A673 (cell line): ENCODE data around the gene SMIM15. TPM values are rescaled to one million over a fixed set of nuclear protein-coding genes. Genes with fewer than 3 reads are reported as not detected.

Experiments used
- BruUV-seq: library from RNA; stranded (reverse); fragments of 400-500 nt; replicated peaks from 2 replicates; lab custom pipeline; 2021; lab: Mats Ljungman, UMichigan
- CTCF ChIA-PET: fragments of 300-600 bp; sonication (Branson Sonifier 250); formaldehyde crosslinking; loops from one replicate; lab custom pipeline; 2022; ENCODE audit warnings: antibody characterized with exemption; lab: Charles Lee
- POLR2A ChIA-PET: fragments of 300-600 bp; sonication (Branson Sonifier 250); formaldehyde crosslinking; loops from one replicate; lab custom pipeline; 2022; ENCODE audit warnings: antibody characterized with exemption; ENCODE audit not compliant: low non-redundant PET; lab: Charles Lee
- DNase-seq: peaks from one replicate; pipeline ENCODE4 v3.0.0-alpha.2; 2015; ENCODE audit warnings: low spot score
- H3K27ac ChIP-seq: fragments of 200-600 bp; sonication (generic); 2 replicates; pipeline ENCODE4 v1.5.1; 2016; ENCODE audit warnings: mixed run types, low read depth, mild to moderate bottlenecking, mixed read lengths, antibody characterized with exemption, low read length; ENCODE audit not compliant: poor library complexity, severe bottlenecking
- H3K27me3 ChIP-seq: fragments of 200-600 bp; sonication (generic); replicated peaks from 2 replicates; pipeline ENCODE4 v1.6.1; 2017; ENCODE audit warnings: mixed run types, low read depth, mild to moderate bottlenecking, mixed read lengths, antibody characterized with exemption, low read length; ENCODE audit not compliant: insufficient read depth, poor library complexity
- H3K36me3 ChIP-seq: fragments of 200-600 bp; sonication (generic); 2 replicates; pipeline ENCODE4 v1.6.1; 2016; ENCODE audit warnings: mixed run types, mild to moderate bottlenecking, mixed read lengths, antibody characterized with exemption, low read length; ENCODE audit not compliant: insufficient read depth, poor library complexity, severe bottlenecking
- H3K4me1 ChIP-seq: fragments of 200-600 bp; sonication (generic); 2 replicates; pipeline ENCODE4 v1.6.1; 2017; ENCODE audit warnings: mixed run types, mild to moderate bottlenecking, mixed read lengths, antibody characterized with exemption, low read length; ENCODE audit not compliant: insufficient read depth, poor library complexity, severe bottlenecking
- H3K4me3 ChIP-seq: fragments of 200-600 bp; sonication (generic); 2 replicates; pipeline ENCODE4 v1.5.1; 2016; ENCODE audit warnings: low read depth, mixed run types, mild to moderate bottlenecking, mixed read lengths, low read length; ENCODE audit not compliant: poor library complexity, severe bottlenecking
- H3K9me3 ChIP-seq: fragments of 200-600 bp; sonication (generic); 2 replicates; pipeline ENCODE4 v1.6.1; 2016; ENCODE audit warnings: mixed run types, low read depth, mild to moderate bottlenecking, mixed read lengths, antibody characterized with exemption, low read length; ENCODE audit not compliant: poor library complexity, severe bottlenecking
- EZH2 ChIP-seq: fragments of 200-600 bp; sonication (generic); IDR thresholded peaks from 2 replicates; pipeline ENCODE4 v1.6.1; 2017; ENCODE audit warnings: borderline replicate concordance, low read depth, mild to moderate bottlenecking, mixed read lengths, antibody characterized with exemption, low read length; ENCODE audit not compliant: poor library complexity, severe bottlenecking
- intact Hi-C: fragments of 100-400 bp; cut with micrococcal nuclease; formaldehyde crosslinking; loops from one replicate; pipeline ENCODE4 v1.10.0; 2022; ENCODE audit not compliant: unreplicated experiment
- total RNA-seq: library from RNA; stranded (reverse); gene quantifications from 2 replicates; pipeline ENCODE4 v1.2.3, GENCODE V29; 2021
- TF ChIP-seq, protein P1 (sequence below): fragments of 300-800, 200-600 bp; sonication (generic); conservative IDR thresholded peaks from 2 replicates; pipeline ENCODE4 v1.5.1; 2017; ENCODE audit warnings: low read depth, mild to moderate bottlenecking, antibody characterized with exemption, low read length, moderate library complexity, mixed read lengths

The SMIM15 gene
- total RNA-seq, 1 experiment from 2014 or later: 93.5 TPM

DNA sequence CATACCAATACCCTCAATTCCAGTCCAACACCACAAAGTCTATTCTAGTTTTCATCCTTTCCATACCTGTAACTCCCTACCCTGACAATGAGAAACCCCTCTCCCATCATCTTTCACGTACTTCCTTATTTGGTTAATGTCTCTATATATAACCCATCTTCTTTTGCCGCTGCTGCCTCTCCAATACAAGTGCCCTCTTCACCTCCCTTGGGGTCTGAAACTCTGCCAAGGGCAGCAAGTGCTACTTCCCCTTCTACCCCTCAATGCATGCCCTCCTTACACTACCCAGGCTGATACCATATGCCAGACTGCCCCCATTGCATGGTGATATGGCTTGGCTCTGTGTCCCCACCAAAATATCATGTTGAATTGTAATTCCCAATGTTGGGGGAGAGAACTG lies 24.4 kb upstream of the SMIM15 start:
- Histone ChIP-seq H3K9me3 (no peaks in the 10 kb centered on the region), H3K27me3 (no peaks in the 10 kb centered on the region), H3K4me3 (no peak overlapping the region), H3K27ac (no peak overlapping the region), H3K36me3 (no peaks in the 10 kb centered on the region), H3K4me1 (no peaks in the 10 kb centered on the region)
- no peak for TF ChIP-seq EZH2
- TF ChIP-seq, protein P1, sequence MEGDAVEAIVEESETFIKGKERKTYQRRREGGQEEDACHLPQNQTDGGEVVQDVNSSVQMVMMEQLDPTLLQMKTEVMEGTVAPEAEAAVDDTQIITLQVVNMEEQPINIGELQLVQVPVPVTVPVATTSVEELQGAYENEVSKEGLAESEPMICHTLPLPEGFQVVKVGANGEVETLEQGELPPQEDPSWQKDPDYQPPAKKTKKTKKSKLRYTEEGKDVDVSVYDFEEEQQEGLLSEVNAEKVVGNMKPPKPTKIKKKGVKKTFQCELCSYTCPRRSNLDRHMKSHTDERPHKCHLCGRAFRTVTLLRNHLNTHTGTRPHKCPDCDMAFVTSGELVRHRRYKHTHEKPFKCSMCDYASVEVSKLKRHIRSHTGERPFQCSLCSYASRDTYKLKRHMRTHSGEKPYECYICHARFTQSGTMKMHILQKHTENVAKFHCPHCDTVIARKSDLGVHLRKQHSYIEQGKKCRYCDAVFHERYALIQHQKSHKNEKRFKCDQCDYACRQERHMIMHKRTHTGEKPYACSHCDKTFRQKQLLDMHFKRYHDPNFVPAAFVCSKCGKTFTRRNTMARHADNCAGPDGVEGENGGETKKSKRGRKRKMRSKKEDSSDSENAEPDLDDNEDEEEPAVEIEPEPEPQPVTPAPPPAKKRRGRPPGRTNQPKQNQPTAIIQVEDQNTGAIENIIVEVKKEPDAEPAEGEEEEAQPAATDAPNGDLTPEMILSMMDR: no peak
- no peak for DNase-seq
- BruUV-seq: no TSS peak
- intact Hi-C loops: no loop called here
- CTCF ChIA-PET: no interaction called here
- POLR2A ChIA-PET: no interaction called here

DNA sequence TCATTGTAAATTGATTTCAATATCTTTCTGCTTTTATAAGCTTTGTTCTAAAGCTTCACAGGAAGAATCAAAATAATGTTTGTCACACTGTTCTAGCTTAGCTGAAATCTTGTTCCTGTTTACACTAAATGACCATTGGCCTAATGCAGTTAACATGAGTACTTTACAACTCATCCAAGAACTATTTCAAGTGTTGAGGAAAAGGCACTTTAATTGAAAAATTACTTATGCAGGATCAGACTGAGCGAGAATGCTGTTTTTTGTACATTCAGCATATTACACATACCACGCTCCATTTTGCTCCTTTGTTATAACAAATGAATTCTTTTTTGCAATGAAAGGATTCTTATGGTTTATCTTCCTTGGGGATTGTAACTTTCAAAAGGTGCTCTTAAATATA lies 22.4 kb upstream of the SMIM15 start:
- BruUV-seq: no TSS peak
- DNase-seq: peak; percentile 59
- H3K27ac ChIP-seq: no peak overlapping the region

DNA sequence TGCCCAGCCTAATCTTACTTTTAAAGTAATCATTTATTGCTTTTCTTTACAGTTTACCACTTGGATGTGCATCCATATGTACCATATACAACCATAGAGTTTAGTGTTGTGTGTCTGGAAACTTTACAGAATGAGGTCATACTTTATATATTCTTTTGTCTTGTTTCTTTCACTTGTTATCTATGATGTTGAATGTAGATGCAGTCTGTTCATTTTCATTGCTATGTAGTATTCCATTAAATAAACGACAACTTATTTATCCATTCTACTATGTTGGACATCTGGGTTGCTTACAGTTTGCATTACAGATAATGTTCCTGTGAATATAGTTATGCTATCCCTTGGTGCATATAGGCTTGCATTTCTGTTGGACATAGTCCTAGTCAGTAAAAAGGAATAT lies 21.3 kb upstream of the SMIM15 start:
- DNase-seq: no peak
- H3K27ac ChIP-seq: no peak overlapping the region
- TF ChIP-seq EZH2: no peak
- TF ChIP-seq, protein P1: no peak
- ChIA-PET POLR2A (no interaction called here), CTCF (no interaction called here)
- BruUV-seq: no TSS peak
- no peaks in the 10 kb centered on the region for H3K27me3 ChIP-seq
- H3K36me3 ChIP-seq: no peaks in the 10 kb centered on the region
- no peaks in the 10 kb centered on the region for H3K4me1 ChIP-seq
- no peak overlapping the region for H3K4me3 ChIP-seq
- intact Hi-C loops: no loop called here
- no peaks in the 10 kb centered on the region for H3K9me3 ChIP-seq

More for the DNA sequence above, 22.4 kb upstream of the SMIM15 start:
- Histone ChIP-seq H3K27me3 (no peaks in the 10 kb centered on the region), H3K4me1 (no peaks in the 10 kb centered on the region), H3K4me3 (no peak overlapping the region), H3K36me3 (no peaks in the 10 kb centered on the region), H3K9me3 (no peaks in the 10 kb centered on the region)
- ChIA-PET CTCF (no interaction called here), POLR2A (no interaction called here)
- intact Hi-C loops: no loop called here
- TF ChIP-seq EZH2: no peak
- TF ChIP-seq, protein P1: no peak
